HG03520 (cell line): ENCODE data around the gene BAZ1B.

ENCODE experiments used
- ATAC-seq: cut with Tn5 transposase; IDR thresholded peaks from one replicate; pipeline ENCODE4 v1.9.1; 2021; ENCODE audit warnings: mild to moderate bottlenecking, moderate library complexity; ENCODE audit not compliant: unreplicated experiment

Gene BAZ1B

GRCh38 chr7:73391396-73391795 lies 130.7 kb downstream of the BAZ1B start:
- ATAC-seq = no peak
